Stimulated activated naive CD4-positive, alpha-beta T cell treated with Interleukin-2 at 50 U/mL for 16 hours (primary cell): ENCODE data around the gene DTWD2.
"Not testable (repeated sequence)": the region's sequence is repeated elsewhere in the genome, so short reads cannot be mapped to it uniquely, and the experiment has no call there.

ENCODE experiments used
- DNase-seq: peaks from one replicate; lab custom pipeline; 2025; lab: John Stamatoyannopoulos, UW

DTWD2 gene

GRCh38 chr5:118950354-118950753 lies 38.0 kb downstream of the DTWD2 start:
- DNase-seq, result not testable (repeated sequence)

GRCh38 chr5:118946138-118946800 lies 42.1 kb downstream of the DTWD2 start:
- no peak for DNase-seq

GRCh38 chr5:118937393-118938061 lies 50.8 kb downstream of the DTWD2 start:
- DNase-seq, result no peak

GRCh38 chr5:118933703-118934102 lies 54.6 kb downstream of the DTWD2 start:
- DNase-seq, result no peak

GRCh38 chr5:118931564-118931963 lies 56.8 kb downstream of the DTWD2 start:
- no peak for DNase-seq

GRCh38 chr5:118924006-118924389 lies 64.3 kb downstream of the DTWD2 start:
- DNase-seq, result no peak

GRCh38 chr5:118923295-118924005 lies 64.9 kb downstream of the DTWD2 start:
- no peak for DNase-seq

GRCh38 chr5:118921866-118922265 lies 66.5 kb downstream of the DTWD2 start:
- no peak for DNase-seq

- no peak for DNase-seq
Observed at GRCh38 chr5:118919016-118919415, 69.3 kb downstream of the DTWD2 start.

- no peak for DNase-seq
Observed at GRCh38 chr5:118918232-118918631, 70.1 kb downstream of the DTWD2 start.

- DNase-seq, result not testable (repeated sequence)
Observed at GRCh38 chr5:118907536-118907935, 80.8 kb downstream of the DTWD2 start.

GRCh38 chr5:118906947-118907346 lies 81.4 kb downstream of the DTWD2 start:
- no peak for DNase-seq

- no peak for DNase-seq
Observed at GRCh38 chr5:118905196-118905595, 83.2 kb downstream of the DTWD2 start.

GRCh38 chr5:118902656-118903438 lies 85.5 kb downstream of the DTWD2 start:
- no peak for DNase-seq

- no peak for DNase-seq
Observed at GRCh38 chr5:118894709-118895108, 93.6 kb downstream of the DTWD2 start.

GRCh38 chr5:118891252-118891651 lies 97.1 kb downstream of the DTWD2 start:
- DNase-seq, result no peak

GRCh38 chr5:118889165-118889564 lies 99.2 kb downstream of the DTWD2 start:
- DNase-seq, result no peak

- DNase-seq, result no peak
Observed at GRCh38 chr5:118888556-118888955, 99.8 kb downstream of the DTWD2 start.

- DNase-seq, result no peak
Observed at GRCh38 chr5:118883362-118883761, 105.0 kb downstream of the DTWD2 start.

GRCh38 chr5:118882666-118883065 lies 105.7 kb downstream of the DTWD2 start:
- DNase-seq, result no peak

- not testable (repeated sequence) for DNase-seq
Observed at GRCh38 chr5:118876852-118877251, 111.5 kb downstream of the DTWD2 start.

GRCh38 chr5:118875131-118875530 lies 113.2 kb downstream of the DTWD2 start:
- DNase-seq, result no peak
